PC-3 (cell line): ENCODE data around the gene DENND2A. TPM values are rescaled to one million over a fixed set of nuclear protein-coding genes. Genes with fewer than 3 reads are reported as not detected.

Experiments
- ATAC-seq: fragments of 200-7000 bp; cut with Tn5 transposase; 2 replicates; pipeline ENCODE4 v1.9.1; 2020; ENCODE audit warnings: mild to moderate bottlenecking, moderate library complexity
- BruUV-seq: library from RNA; stranded (reverse); fragments of 400-500 nt; replicated peaks from 2 replicates; lab custom pipeline; 2021; lab: Mats Ljungman, UMichigan
- CTCF ChIA-PET: fragments of 300-600 bp; sonication (Branson Sonifier 250); formaldehyde crosslinking; loops from one replicate; lab custom pipeline; 2022; ENCODE audit warnings: antibody characterized with exemption; lab: Charles Lee
- POLR2A ChIA-PET: fragments of 300-600 bp; sonication (Branson Sonifier 250); formaldehyde crosslinking; loops from one replicate; lab custom pipeline; 2022; ENCODE audit warnings: antibody characterized with exemption; ENCODE audit not compliant: unreplicated experiment; lab: Charles Lee
- DNase-seq: peaks from one replicate; pipeline ENCODE4 v3.0.0-alpha.2; 2015
- H2AFZ ChIP-seq: fragments of 300-600 bp; sonication (generic); 2 replicates; pipeline ENCODE4 v1.6.0; 2016; ENCODE audit warnings: antibody characterized with exemption, low read length
- H3F3A ChIP-seq: fragments of 300-600 bp; sonication (generic); one replicate; pipeline ENCODE4 v1.6.0; 2017; ENCODE audit warnings: antibody characterized with exemption, low read length, control low read depth, mild to moderate bottlenecking; ENCODE audit not compliant: unreplicated experiment
- H3K27ac ChIP-seq: fragments of 300-600 bp; sonication (generic); 2 replicates; pipeline ENCODE4 v1.5.1; 2016; ENCODE audit warnings: mild to moderate bottlenecking, low read length
- H3K27me3 ChIP-seq: fragments of 300-600 bp; sonication (generic); 2 replicates; pipeline ENCODE4 v1.6.1; 2016; ENCODE audit warnings: low read length, mixed read lengths
- H3K36me3 ChIP-seq: fragments of 300-600 bp; sonication (generic); 2 replicates; pipeline ENCODE4 v1.6.1; 2016; ENCODE audit warnings: low read depth, mixed run types, low read length, mixed read lengths
- H3K4me1 ChIP-seq: fragments of 300-600 bp; sonication (generic); 2 replicates; pipeline ENCODE4 v1.5.1; 2016; ENCODE audit warnings: low read length; ENCODE audit not compliant: insufficient read depth
- H3K4me2 ChIP-seq: fragments of 300-600 bp; sonication (generic); 2 replicates; pipeline ENCODE4 v1.6.0; 2016; ENCODE audit warnings: low read length
- H3K4me3 ChIP-seq: fragments of 300-600 bp; sonication (generic); 2 replicates; pipeline ENCODE4 v1.5.1; 2016; ENCODE audit warnings: mild to moderate bottlenecking, low read length, mixed read lengths
- H3K79me2 ChIP-seq: fragments of 300-600 bp; sonication (generic); 2 replicates; pipeline ENCODE4 v1.6.1; 2017; ENCODE audit warnings: low read length, mixed read lengths
- H3K9ac ChIP-seq: fragments of 300-600 bp; sonication (generic); 2 replicates; pipeline ENCODE4 v1.6.0; 2016; ENCODE audit warnings: mild to moderate bottlenecking, low read length
- H3K9me2 ChIP-seq: fragments of 300-600 bp; sonication (generic); replicated peaks from 2 replicates; pipeline ENCODE4 v1.6.1; 2016; ENCODE audit warnings: mixed run types, low read length, mixed read lengths
- H3K9me3 ChIP-seq: fragments of 300-600 bp; sonication (generic); 2 replicates; pipeline ENCODE4 v1.6.1; 2016; ENCODE audit warnings: low read length, mixed read lengths
- H4K20me1 ChIP-seq: fragments of 300-600 bp; sonication (generic); 2 replicates; pipeline ENCODE4 v1.6.1; 2016; ENCODE audit warnings: low read length, mixed read lengths
- CTCF ChIP-seq: fragments of 300-600 bp; sonication (generic); conservative IDR thresholded peaks from 2 replicates; pipeline ENCODE4 v1.5.1; 2017; ENCODE audit warnings: antibody characterized with exemption, low read depth, mild to moderate bottlenecking, low read length
- EZH2 ChIP-seq: fragments of 300-600 bp; sonication (generic); IDR thresholded peaks from one replicate; pipeline ENCODE4 v1.6.1; 2017; ENCODE audit warnings: antibody characterized with exemption, mild to moderate bottlenecking, low read length; ENCODE audit not compliant: unreplicated experiment
- EZH2phosphoT487 ChIP-seq: fragments of 300-600 bp; sonication (generic); IDR thresholded peaks from 2 replicates; pipeline ENCODE4 v1.6.1; 2018; ENCODE audit warnings: mild to moderate bottlenecking, antibody characterized with exemption, low read length, borderline replicate concordance
- intact Hi-C: fragments of 100-400 bp; cut with micrococcal nuclease; formaldehyde crosslinking; loops from 2 replicates; pipeline ENCODE4 v1.9.0; 2023
- total RNA-seq: library from RNA; depleted of rRNA; stranded (reverse); fragments of >200 nt; gene quantifications from 2 replicates; pipeline ENCODE4 v1.2.3, GENCODE V29; 2014

The DENND2A gene
- total RNA-seq, 1 experiment from 2014 or later: 8.9 TPM

- no peak for ATAC-seq
- DNase-seq: peak; percentile 25
- Histone ChIP-seq H4K20me1 (no peaks in the 10 kb centered on the region), H3K4me1 (peaks cover 25% of the 10 kb centered on the region), H3F3A (no peaks in the 10 kb centered on the region), H2AFZ (peak overlapping the region; percentile 80), H3K27ac (no peak overlapping the region), H3K27me3 (no peaks in the 10 kb centered on the region), H3K79me2 (peaks cover 15% of the 10 kb centered on the region; the same call in 1 of the 2 replicates), H3K9me3 (no peaks in the 10 kb centered on the region), H3K36me3 (no peaks in the 10 kb centered on the region), H3K9ac (0 out of 2 replicates have a peak overlapping the region, but pooled peaks have one; percentile 78), H3K4me2 (peak overlapping the region; percentile 96), H3K9me2 (no peaks in the 10 kb centered on the region), H3K4me3 (peak overlapping the region; percentile 71)
- TF ChIP-seq EZH2 (no peak), CTCF (no peak), EZH2phosphoT487 (no peak)
- intact Hi-C loops: loop anchor here (2.0 to 10.0 kb wide), 3 partner anchors 130 to 338 kb away; partner anchors contain the start of gene BRAF
- no TSS peak for BruUV-seq
- POLR2A ChIA-PET: interaction anchor here (0.7 kb wide), 1 partner anchor 73 kb away, joined by 3 read pairs; no protein-coding TSS in a partner anchor
- CTCF ChIA-PET: interaction anchor here (0.9 kb wide), 1 partner anchor 13 kb away, joined by 3 read pairs; no protein-coding TSS in a partner anchor
These were observed 33.8 kb upstream of the DENND2A start for GRCh38 chr7:140674356-140674800.

DNA sequence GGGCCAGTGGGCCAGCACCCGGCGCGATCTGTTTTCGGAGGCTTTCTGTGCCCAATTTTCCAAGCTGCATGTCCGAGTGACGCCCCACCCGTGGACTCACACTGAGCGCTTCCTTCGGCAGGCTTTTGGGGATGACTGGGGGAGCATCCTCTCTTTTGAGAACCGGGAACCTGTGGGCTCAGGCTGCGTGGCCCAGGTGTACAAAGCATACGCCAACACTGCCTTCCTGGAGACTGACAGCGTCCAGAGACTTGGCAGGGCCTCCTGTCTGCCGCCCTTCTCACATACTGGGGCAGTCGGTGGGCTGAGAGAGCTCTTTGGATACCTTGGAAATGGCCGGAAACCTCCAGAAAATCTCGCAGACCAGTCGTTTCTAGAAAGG is 33.2 kb upstream of the DENND2A start:
- H2AFZ ChIP-seq: peak overlapping the region; percentile 80
- no peak overlapping the region for H3K27ac ChIP-seq
- H3K27me3 ChIP-seq: no peaks in the 10 kb centered on the region
- peak overlapping the region; percentile 71 for H3K4me3 ChIP-seq
- peaks cover 15% of the 10 kb centered on the region; the same call in 1 of the 2 replicates for H3K79me2 ChIP-seq
- H4K20me1 ChIP-seq: no peaks in the 10 kb centered on the region
- ChIA-PET CTCF (interaction anchor here (0.5 to 0.9 kb wide), 2 partner anchors 12 to 134 kb away, joined by 3 to 14 read pairs; no protein-coding TSS in a partner anchor), POLR2A (interaction anchor here (0.7 kb wide), 2 partner anchors 74 to 78 kb away, joined by 3 to 4 read pairs; no protein-coding TSS in a partner anchor)
- H3K36me3 ChIP-seq: no peaks in the 10 kb centered on the region
- H3F3A ChIP-seq: no peaks in the 10 kb centered on the region
- peak; percentile 18 for DNase-seq
- no peaks in the 10 kb centered on the region for H3K9me3 ChIP-seq
- peak overlapping the region; percentile 78 for H3K9ac ChIP-seq
- BruUV-seq: TSS peak; percentile 52
- H3K4me2 ChIP-seq: peak overlapping the region; percentile 96
- no peaks in the 10 kb centered on the region for H3K9me2 ChIP-seq
- H3K4me1 ChIP-seq: peaks cover 25% of the 10 kb centered on the region
- no peak for TF ChIP-seq EZH2phosphoT487
- intact Hi-C loops: loop anchor here (1.0 to 10.0 kb wide), 4 partner anchors 23 to 339 kb away; partner anchors contain the start of genes BRAF and NDUFB2
- ATAC-seq: peak; percentile 12

DNA sequence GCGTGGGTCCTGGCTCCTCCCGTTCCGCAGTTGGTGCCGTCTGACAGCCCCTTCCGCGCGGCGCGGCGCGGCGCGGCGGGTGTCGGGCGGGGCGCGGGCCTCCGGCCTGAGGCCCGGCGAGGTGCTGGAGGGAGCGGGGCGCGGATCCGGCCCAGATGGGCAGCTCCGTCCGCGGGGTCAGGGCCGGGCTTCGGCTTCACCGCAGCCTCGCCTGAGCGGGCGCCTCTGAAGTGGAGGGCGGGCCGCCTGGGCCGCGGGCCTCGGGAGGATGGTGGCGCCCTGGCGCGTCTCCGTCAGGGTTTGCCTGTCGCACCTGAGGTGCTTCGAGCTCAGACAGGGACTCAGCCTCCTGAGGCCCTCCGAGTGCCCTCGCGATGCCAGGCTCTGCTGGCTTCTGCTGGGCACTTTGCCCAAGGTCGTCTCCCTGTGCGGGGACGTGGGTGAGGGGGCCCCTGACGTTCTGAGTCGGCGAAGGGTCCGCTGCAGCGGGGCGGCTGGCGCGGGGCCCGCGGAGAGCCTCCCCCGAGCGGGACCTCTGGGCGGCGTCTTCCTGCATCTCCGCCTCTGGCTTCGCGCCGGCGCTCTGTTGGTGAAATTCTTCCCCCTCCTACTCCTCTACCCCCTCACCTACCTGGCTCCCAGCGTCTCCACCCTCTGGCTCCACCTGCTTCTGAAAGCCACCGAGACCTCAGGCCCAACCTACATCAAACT is 32.6 kb upstream of the DENND2A start:
- DNase-seq (peak; percentile 82), ATAC-seq (peak; percentile 71)
- no peaks in the 10 kb centered on the region for H3K9me3 ChIP-seq
- no peaks in the 10 kb centered on the region for H3K36me3 ChIP-seq
- ChIA-PET POLR2A (interaction anchor here (0.7 kb wide), 1 partner anchor 78 kb away, joined by 4 read pairs; no protein-coding TSS in a partner anchor), CTCF (interaction anchor here (0.5 kb wide), 1 partner anchor 135 kb away, joined by 14 read pairs; no protein-coding TSS in a partner anchor)
- H3K4me3 ChIP-seq: peak overlapping the region; percentile 71
- no peaks in the 10 kb centered on the region for H3F3A ChIP-seq
- no peaks in the 10 kb centered on the region for H3K27me3 ChIP-seq
- H2AFZ ChIP-seq: peak overlapping the region; percentile 80
- H3K9me2 ChIP-seq: no peaks in the 10 kb centered on the region
- TF ChIP-seq EZH2phosphoT487 (no peak), EZH2 (no peak), CTCF (no peak; the same call in 1 of the 2 replicates)
- H3K4me2 ChIP-seq: peak overlapping the region; percentile 96
- no peaks in the 10 kb centered on the region for H4K20me1 ChIP-seq
- BruUV-seq: no TSS peak
- peaks cover 25% of the 10 kb centered on the region for H3K4me1 ChIP-seq
- H3K79me2 ChIP-seq: peaks cover 15% of the 10 kb centered on the region; the same call in 1 of the 2 replicates
- intact Hi-C loops: loop anchor here (1.0 to 10.0 kb wide), 3 partner anchors 23 to 252 kb away; partner anchors contain the start of genes BRAF and NDUFB2
- H3K27ac ChIP-seq: peak overlapping the region; percentile 33; the same call in 1 of the 2 replicates
- peak overlapping the region; percentile 78 for H3K9ac ChIP-seq
